ENCODE measurements around the gene ASB11.

DNA sequence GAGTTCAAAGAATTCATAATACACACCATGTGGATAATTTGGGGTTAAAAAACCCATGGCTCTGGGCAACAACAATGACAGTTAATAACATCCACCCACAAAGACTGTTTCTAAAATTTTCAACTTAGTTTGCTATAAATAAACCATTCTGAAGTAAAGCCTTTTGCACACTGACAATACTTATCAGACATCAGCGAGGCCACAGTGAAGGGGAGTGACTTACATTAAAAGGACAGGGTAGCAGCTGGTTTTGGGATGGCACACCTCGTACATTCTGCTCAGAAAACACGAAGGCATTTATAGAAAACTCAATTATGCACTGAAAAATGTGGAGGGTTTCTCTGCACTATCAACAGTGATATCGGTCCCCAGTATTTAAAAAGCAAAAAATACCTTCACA lies 4.9 kb upstream of the ASB11 start:
- TF ChIP-seq EP300 (IDR thresholded peaks at IDR 0.05) (no peak), POLR2A (IDR thresholded peaks at IDR 0.05; ENCODE audit: low read depth) (no peak), POLR2AphosphoS5 (IDR thresholded peaks at IDR 0.05) (no peak)
- TF ChIP-seq, protein P1, sequence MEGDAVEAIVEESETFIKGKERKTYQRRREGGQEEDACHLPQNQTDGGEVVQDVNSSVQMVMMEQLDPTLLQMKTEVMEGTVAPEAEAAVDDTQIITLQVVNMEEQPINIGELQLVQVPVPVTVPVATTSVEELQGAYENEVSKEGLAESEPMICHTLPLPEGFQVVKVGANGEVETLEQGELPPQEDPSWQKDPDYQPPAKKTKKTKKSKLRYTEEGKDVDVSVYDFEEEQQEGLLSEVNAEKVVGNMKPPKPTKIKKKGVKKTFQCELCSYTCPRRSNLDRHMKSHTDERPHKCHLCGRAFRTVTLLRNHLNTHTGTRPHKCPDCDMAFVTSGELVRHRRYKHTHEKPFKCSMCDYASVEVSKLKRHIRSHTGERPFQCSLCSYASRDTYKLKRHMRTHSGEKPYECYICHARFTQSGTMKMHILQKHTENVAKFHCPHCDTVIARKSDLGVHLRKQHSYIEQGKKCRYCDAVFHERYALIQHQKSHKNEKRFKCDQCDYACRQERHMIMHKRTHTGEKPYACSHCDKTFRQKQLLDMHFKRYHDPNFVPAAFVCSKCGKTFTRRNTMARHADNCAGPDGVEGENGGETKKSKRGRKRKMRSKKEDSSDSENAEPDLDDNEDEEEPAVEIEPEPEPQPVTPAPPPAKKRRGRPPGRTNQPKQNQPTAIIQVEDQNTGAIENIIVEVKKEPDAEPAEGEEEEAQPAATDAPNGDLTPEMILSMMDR (IDR thresholded peaks at IDR 0.05), result no peak
